ENCODE measurements around the gene ERICH4. TPM values are rescaled to one million over a fixed set of nuclear protein-coding genes. Genes with fewer than 3 reads are reported as not detected.

The ERICH4 gene
- polyA plus RNA-seq, 1 experiment: not detected

DNA sequence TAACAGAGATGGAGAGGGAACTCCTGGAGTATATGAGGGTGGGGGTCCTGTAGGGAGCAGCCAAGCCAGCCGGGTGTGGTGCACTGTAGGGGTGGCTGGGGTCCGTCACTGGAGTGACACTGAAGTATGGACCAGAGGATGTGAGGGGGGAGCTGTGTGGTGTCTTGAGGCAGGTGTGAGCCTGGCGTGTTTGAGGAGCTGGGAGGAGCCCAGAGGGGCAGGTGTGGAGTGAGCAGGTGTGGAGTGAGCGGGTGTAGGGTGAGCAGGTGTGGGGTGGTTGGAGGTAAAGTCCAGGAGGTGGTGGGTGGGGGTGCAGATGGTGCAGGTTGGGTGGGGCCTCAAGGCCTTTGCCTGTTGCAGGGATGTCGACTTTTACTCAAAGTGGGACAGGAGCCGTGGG is 21.6 kb upstream of the ERICH4 start:
- POLR2A ChIA-PET: interaction anchor here (0.6 kb wide), 1 partner anchor 157 kb away, joined by 3 read pairs; the partner anchor contains the start of gene HNRNPUL1
- Histone ChIP-seq H3K27me3 (ENCODE audit: control insufficient read depth, insufficient read depth, low read length) (no peaks in the 10 kb centered on the region), H3K9me3 (ENCODE audit: control insufficient read depth, insufficient read depth, low read length) (no peaks in the 10 kb centered on the region; the same call in 1 of the 2 replicates), H3K27ac (ENCODE audit: low read depth, low read length) (no peak overlapping the region), H3K4me3 (ENCODE audit: low read depth, low read length) (no peak overlapping the region)
- DNase-seq (ENCODE audit: low read depth, low spot score): no peak
- TF ChIP-seq CTCF (IDR thresholded peaks at IDR 0.05; ENCODE audit: low read depth, low read length): no peak
- CTCF ChIA-PET: no interaction called here

GRCh38 chr19:41421973-41422372 is 21.0 kb upstream of the ERICH4 start:
- DNase-seq (ENCODE audit: low read depth, low spot score): no peak

DNA sequence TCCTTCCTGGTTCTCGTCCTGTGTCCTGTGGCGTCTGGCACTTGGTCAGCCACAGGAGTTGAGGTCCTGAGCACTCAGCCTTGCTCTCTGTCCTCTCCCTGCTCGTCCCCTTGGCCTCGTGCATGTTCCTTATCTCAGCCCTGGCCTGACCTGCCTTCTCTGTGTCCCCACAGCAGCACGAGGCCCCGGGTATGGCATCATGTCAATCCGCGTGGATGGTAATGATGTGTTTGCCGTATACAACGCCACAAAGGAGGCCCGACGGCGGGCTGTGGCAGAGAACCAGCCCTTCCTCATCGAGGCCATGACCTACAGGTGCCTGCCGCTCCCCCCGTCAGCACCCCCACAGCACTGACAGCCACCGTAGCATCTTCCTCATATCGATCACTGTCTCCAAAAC is 20.5 kb upstream of the ERICH4 start:
- CTCF ChIA-PET: no interaction called here
- no peak for DNase-seq (ENCODE audit: low read depth, low spot score)
- POLR2A ChIA-PET: no interaction called here

More at GRCh38 chr19:41421973-41422372, 21.0 kb upstream of the ERICH4 start:
- Histone ChIP-seq H3K27ac (ENCODE audit: low read depth, low read length) (no peak overlapping the region), H3K4me3 (ENCODE audit: low read depth, low read length) (no peak overlapping the region), H3K9me3 (ENCODE audit: control insufficient read depth, insufficient read depth, low read length) (no peaks in the 10 kb centered on the region; the same call in 1 of the 2 replicates), H3K27me3 (ENCODE audit: control insufficient read depth, insufficient read depth, low read length) (no peaks in the 10 kb centered on the region)
- ChIA-PET CTCF (no interaction called here), POLR2A (no interaction called here)
- TF ChIP-seq CTCF (IDR thresholded peaks at IDR 0.05; ENCODE audit: low read depth, low read length): no peak

DNA sequence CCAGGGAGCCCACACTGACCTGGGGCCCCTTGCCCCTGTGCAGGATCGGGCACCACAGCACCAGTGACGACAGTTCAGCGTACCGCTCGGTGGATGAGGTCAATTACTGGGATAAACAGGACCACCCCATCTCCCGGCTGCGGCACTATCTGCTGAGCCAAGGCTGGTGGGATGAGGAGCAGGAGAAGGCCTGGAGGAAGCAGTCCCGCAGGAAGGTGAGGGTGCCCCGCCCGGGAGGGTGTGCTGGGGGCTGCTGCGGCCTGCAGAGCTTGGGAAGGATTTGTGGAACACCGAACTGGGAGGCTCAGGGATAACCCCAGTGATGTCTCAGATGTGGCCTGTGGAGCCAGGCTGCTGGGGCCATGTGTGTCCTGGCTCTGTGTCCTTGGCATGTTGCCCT is 20.0 kb upstream of the ERICH4 start:
- TF ChIP-seq CTCF (IDR thresholded peaks at IDR 0.05; ENCODE audit: low read depth, low read length): no peak
- no peak overlapping the region for H3K27ac ChIP-seq (ENCODE audit: low read depth, low read length)
- POLR2A ChIA-PET: no interaction called here
- no peak for DNase-seq (ENCODE audit: low read depth, low spot score)
- H3K4me3 ChIP-seq (ENCODE audit: low read depth, low read length): no peak overlapping the region
- CTCF ChIA-PET: no interaction called here
- H3K9me3 ChIP-seq (ENCODE audit: control insufficient read depth, insufficient read depth, low read length): no peaks in the 10 kb centered on the region; the same call in 1 of the 2 replicates
- H3K27me3 ChIP-seq (ENCODE audit: control insufficient read depth, insufficient read depth, low read length): no peaks in the 10 kb centered on the region

More for the DNA sequence above, 20.5 kb upstream of the ERICH4 start:
- no peak for TF ChIP-seq CTCF (IDR thresholded peaks at IDR 0.05; ENCODE audit: low read depth, low read length)
- H3K27me3 ChIP-seq (ENCODE audit: control insufficient read depth, insufficient read depth, low read length): no peaks in the 10 kb centered on the region
- no peak overlapping the region for H3K4me3 ChIP-seq (ENCODE audit: low read depth, low read length)
- no peak overlapping the region for H3K27ac ChIP-seq (ENCODE audit: low read depth, low read length)
- no peaks in the 10 kb centered on the region; the same call in 1 of the 2 replicates for H3K9me3 ChIP-seq (ENCODE audit: control insufficient read depth, insufficient read depth, low read length)

GRCh38 chr19:41424335-41425173 is 18.4 kb upstream of the ERICH4 start:
- Histone ChIP-seq H3K9me3 (ENCODE audit: control insufficient read depth, insufficient read depth, low read length) (no peaks in the 10 kb centered on the region; the same call in 1 of the 2 replicates), H3K4me3 (ENCODE audit: low read depth, low read length) (no peak overlapping the region), H3K27ac (ENCODE audit: low read depth, low read length) (no peak overlapping the region), H3K27me3 (ENCODE audit: control insufficient read depth, insufficient read depth, low read length) (no peaks in the 10 kb centered on the region)
- TF ChIP-seq CTCF (IDR thresholded peaks at IDR 0.05; ENCODE audit: low read depth, low read length): no peak
- DNase-seq (ENCODE audit: low read depth, low spot score): no peak
- ChIA-PET CTCF (interaction anchor here (0.6 kb wide), 1 partner anchor 450 kb away, joined by 3 read pairs; no protein-coding TSS in a partner anchor), POLR2A (interaction anchor here (0.6 kb wide), 1 partner anchor 203 kb away, joined by 4 read pairs; no protein-coding TSS in a partner anchor)
